Measurements from ENCODE around the gene HSPA4.

DNA sequence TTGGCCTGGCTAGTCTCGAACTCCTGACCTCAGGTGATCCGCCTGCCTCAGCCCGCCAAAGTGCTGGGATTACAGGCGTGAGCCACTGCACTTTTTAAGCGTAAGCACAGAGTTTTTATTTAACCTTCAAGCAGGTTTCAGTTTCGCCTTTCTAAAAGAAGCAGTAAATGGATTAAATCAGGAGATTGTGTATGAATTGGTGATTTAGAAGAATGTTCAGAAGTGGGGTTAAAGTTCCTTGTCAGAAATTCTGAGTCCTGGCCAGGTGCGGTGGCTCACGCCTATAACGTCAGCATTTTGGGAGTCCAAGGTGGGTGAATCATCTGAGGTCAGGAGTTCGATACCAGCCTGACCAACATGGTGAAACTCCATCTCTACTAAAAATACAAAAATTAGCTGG, 12.2 kb downstream of the HSPA4 start:
- TF ChIP-seq, protein P1, sequence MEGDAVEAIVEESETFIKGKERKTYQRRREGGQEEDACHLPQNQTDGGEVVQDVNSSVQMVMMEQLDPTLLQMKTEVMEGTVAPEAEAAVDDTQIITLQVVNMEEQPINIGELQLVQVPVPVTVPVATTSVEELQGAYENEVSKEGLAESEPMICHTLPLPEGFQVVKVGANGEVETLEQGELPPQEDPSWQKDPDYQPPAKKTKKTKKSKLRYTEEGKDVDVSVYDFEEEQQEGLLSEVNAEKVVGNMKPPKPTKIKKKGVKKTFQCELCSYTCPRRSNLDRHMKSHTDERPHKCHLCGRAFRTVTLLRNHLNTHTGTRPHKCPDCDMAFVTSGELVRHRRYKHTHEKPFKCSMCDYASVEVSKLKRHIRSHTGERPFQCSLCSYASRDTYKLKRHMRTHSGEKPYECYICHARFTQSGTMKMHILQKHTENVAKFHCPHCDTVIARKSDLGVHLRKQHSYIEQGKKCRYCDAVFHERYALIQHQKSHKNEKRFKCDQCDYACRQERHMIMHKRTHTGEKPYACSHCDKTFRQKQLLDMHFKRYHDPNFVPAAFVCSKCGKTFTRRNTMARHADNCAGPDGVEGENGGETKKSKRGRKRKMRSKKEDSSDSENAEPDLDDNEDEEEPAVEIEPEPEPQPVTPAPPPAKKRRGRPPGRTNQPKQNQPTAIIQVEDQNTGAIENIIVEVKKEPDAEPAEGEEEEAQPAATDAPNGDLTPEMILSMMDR (conservative IDR thresholded peaks at IDR 0.05; ENCODE audit: low read length): no peak
- no peak for TF ChIP-seq EZH2phosphoT487 (IDR thresholded peaks at IDR 0.05; ENCODE audit: borderline replicate concordance)
